Activated T-cell treated with anti-CD3 and anti-CD28 coated beads, Interleukin-2, amount 50 U/mL, for 24 hours (primary cell): ENCODE results near the gene AIF1.

Experiments
- DNase-seq: peaks from one replicate; pipeline ENCODE4 v3.0.0-alpha.2; 2020
- H3K27ac Mint-ChIP-seq: 2 replicates; pipeline ENCODE4 v1.8.0; 2020; ENCODE audit warnings: mild to moderate bottlenecking, mixed read lengths
- H3K27me3 Mint-ChIP-seq: 2 replicates; pipeline ENCODE4 v1.8.0; 2020; ENCODE audit warnings: mixed read lengths
- H3K36me3 Mint-ChIP-seq: 2 replicates; pipeline ENCODE4 v1.8.0; 2020; ENCODE audit warnings: low read depth, mixed read lengths
- H3K4me1 Mint-ChIP-seq: 2 replicates; pipeline ENCODE4 v1.8.0; 2020; ENCODE audit warnings: low read depth, mixed read lengths
- H3K4me3 Mint-ChIP-seq: 2 replicates; pipeline ENCODE4 v1.8.0; 2020; ENCODE audit warnings: mild to moderate bottlenecking, moderate library complexity, mixed read lengths
- H3K9me3 Mint-ChIP-seq: 2 replicates; pipeline ENCODE4 v1.8.0; 2020; ENCODE audit warnings: mixed read lengths

Gene AIF1

DNA sequence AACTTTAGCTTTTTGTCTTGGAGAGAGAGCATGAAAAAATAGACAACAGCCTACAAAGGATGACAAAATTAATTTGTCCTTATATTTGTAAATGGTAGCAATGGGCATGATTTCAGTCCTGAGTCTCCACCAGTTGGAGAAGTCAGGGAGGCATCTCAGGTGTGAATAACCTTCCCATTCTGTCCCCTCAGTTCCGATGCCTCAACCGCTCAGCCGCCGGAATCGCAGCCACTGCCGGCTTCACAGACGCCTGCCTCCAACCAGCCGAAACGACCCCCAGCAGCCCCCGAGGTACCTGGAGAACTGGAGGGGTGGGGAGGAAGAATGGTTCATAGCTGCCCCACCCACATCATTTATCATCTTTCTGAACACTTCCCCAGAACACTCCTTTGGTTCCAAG lies 9.0 kb downstream of the AIF1 start:
- Mint-ChIP-seq H3K36me3 (peaks cover 88% of the 10 kb centered on the region), H3K9me3 (no peaks in the 10 kb centered on the region), H3K27me3 (no peaks in the 10 kb centered on the region), H3K27ac (peak overlapping the region; percentile 73), H3K4me3 (no peak overlapping the region), H3K4me1 (peaks cover 37% of the 10 kb centered on the region)
- no peak for DNase-seq

DNA sequence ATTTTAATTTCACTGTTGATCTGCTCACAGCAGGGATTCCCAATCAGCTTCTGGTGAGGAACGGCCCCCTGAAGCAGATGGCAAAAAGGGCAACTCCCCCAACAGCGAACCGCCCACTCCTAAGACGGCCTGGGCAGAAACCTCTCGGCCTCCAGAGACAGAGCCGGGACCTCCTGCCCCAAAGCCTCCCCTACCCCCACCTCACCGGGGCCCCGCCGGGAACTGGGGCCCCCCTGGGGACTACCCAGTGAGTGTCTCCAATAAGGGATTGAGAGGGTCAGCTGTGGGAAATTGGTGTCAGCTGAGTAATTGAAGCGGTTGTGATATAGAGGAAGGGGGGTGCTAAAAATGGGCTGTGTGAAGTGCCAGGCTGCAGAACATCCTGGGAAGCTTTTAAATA lies 11.9 kb downstream of the AIF1 start:
- Mint-ChIP-seq H3K4me1 (peaks cover 27% of the 10 kb centered on the region), H3K27me3 (no peaks in the 10 kb centered on the region), H3K36me3 (peaks cover 100% of the 10 kb centered on the region), H3K4me3 (no peak overlapping the region), H3K9me3 (no peaks in the 10 kb centered on the region), H3K27ac (peak overlapping the region; percentile 80)
- DNase-seq, result no peak

DNA sequence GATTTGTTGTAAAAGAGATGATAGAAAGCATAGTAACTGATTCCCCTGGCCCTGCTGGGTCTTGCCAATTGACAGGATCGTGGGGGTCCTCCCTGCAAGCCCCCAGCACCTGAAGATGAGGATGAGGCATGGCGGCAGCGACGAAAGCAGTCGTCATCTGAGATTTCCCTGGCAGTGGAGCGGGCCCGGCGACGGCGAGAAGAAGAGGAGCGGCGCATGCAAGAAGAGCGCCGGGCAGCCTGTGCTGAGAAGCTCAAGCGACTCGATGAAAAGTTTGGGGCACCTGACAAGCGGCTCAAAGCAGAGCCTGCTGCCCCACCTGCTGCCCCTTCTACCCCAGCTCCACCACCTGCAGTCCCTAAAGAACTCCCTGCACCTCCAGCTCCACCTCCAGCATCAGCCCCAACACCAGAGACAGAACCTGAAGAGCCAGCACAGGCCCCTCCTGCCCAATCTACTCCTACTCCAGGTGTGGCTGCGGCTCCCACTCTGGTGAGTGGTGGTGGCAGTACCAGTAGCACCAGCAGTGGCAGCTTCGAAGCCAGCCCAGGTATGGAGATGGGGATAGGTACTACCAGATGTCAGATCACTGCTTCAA lies 12.8 kb downstream of the AIF1 start:
- H3K4me3 Mint-ChIP-seq, result no peak overlapping the region
- peak overlapping the region; percentile 9 for H3K27ac Mint-ChIP-seq
- H3K27me3 Mint-ChIP-seq, result no peaks in the 10 kb centered on the region
- H3K9me3 Mint-ChIP-seq, result no peaks in the 10 kb centered on the region
- peaks cover 19% of the 10 kb centered on the region for H3K4me1 Mint-ChIP-seq
- no peak for DNase-seq
- peaks cover 100% of the 10 kb centered on the region for H3K36me3 Mint-ChIP-seq

DNA sequence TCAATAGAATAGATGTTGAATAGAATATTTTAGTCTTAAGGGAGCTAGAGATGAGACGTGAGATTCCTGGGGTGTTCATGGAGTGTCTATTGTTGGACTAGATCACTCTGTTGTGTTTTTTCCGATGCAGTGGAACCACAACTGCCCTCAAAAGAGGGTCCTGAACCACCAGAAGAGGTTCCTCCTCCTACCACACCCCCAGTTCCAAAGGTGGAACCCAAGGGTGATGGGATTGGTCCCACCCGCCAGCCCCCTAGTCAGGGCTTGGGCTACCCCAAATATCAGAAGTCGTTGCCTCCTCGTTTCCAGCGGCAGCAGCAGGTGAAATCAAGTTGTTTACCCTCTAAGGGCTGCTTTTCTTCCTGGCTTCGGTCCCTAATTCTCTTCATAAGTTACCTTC lies 14.0 kb downstream of the AIF1 start:
- Mint-ChIP-seq H3K4me3 (no peak overlapping the region), H3K9me3 (no peaks in the 10 kb centered on the region), H3K36me3 (peaks cover 100% of the 10 kb centered on the region), H3K4me1 (peaks cover 12% of the 10 kb centered on the region), H3K27ac (peak overlapping the region; percentile 41), H3K27me3 (no peaks in the 10 kb centered on the region)
- no peak for DNase-seq

DNA sequence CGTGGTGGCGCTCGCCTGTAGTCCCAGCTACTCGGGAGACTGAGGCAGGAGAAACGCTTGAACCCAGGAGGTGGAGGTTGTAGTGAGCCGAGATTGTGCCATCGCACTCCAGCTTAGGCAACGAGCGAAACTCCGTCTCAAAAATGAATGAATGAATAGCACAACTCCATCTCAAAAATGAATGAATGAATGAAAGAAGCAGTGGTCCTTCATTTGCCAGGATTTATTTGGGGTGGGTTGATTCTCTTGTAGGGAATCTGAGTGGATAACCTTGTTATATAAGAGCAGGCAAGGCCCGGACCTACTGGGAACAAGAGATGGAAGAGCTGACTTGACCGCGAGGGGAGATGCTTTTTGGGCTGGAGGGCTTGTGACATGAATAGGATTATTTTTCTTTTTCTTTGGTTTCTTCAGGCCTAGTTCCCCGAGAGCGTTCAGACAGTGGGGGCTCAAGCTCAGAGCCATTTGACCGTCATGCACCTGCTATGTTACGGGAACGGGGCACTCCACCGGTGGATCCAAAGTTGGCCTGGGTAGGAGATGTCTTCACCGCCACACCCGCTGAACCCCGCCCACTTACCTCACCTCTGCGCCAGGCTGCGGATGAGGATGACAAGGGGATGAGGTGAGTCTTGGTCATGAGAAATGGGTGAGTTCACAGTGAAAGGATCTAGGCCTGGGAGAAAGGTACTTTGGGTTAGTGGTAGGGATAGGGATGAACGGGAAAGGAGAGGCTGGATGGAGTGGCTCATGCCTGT lies 15.3 kb downstream of the AIF1 start:
- Mint-ChIP-seq H3K4me3 (no peak overlapping the region), H3K27me3 (no peaks in the 10 kb centered on the region), H3K4me1 (peaks cover 9% of the 10 kb centered on the region), H3K27ac (peak overlapping the region; percentile 5), H3K9me3 (no peaks in the 10 kb centered on the region), H3K36me3 (peaks cover 100% of the 10 kb centered on the region)
- DNase-seq, result no peak

DNA sequence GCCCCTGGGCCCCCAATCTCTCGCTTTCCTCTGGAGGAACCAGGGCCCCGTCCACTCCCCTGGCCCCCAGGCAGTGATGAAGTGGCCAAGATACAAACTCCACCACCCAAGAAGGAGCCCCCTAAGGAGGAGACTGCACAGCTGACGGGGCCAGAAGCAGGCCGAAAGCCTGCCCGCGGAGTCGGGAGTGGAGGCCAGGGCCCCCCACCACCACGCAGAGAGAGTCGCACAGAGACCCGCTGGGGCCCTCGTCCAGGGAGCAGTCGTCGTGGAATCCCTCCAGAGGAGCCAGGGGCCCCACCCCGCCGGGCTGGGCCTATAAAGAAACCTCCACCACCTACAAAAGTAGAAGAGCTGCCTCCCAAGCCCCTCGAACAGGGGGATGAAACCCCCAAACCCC lies 16.2 kb downstream of the AIF1 start:
- Mint-ChIP-seq H3K36me3 (peaks cover 100% of the 10 kb centered on the region), H3K4me3 (no peak overlapping the region), H3K9me3 (no peaks in the 10 kb centered on the region), H3K4me1 (peaks cover 6% of the 10 kb centered on the region), H3K27me3 (no peaks in the 10 kb centered on the region), H3K27ac (peak overlapping the region; percentile 5)
- DNase-seq, result no peak

DNA sequence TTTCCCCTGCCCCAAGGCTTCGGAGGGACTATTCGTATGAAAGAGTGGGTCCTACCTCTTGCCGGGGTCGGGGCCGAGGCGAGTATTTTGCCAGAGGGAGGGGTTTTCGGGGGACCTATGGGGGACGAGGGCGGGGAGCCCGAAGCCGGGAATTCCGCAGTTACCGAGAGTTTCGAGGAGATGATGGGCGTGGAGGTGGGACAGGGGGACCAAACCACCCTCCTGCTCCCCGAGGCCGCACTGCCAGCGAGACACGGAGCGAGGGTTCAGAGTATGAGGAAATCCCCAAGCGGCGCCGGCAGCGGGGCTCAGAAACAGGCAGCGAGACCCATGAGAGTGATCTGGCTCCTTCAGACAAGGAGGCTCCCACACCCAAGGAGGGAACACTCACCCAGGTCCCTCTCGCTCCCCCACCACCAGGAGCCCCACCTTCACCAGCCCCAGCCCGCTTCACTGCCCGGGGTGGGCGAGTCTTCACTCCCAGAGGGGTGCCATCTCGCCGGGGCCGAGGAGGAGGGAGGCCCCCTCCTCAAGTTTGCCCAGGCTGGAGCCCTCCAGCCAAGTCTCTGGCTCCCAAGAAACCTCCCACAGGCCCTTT lies 16.7 kb downstream of the AIF1 start:
- Mint-ChIP-seq H3K9me3 (no peaks in the 10 kb centered on the region), H3K4me3 (no peak overlapping the region), H3K27me3 (no peaks in the 10 kb centered on the region), H3K36me3 (peaks cover 100% of the 10 kb centered on the region), H3K4me1 (peaks cover 6% of the 10 kb centered on the region), H3K27ac (peak overlapping the region; percentile 33)
- DNase-seq, result no peak

DNA sequence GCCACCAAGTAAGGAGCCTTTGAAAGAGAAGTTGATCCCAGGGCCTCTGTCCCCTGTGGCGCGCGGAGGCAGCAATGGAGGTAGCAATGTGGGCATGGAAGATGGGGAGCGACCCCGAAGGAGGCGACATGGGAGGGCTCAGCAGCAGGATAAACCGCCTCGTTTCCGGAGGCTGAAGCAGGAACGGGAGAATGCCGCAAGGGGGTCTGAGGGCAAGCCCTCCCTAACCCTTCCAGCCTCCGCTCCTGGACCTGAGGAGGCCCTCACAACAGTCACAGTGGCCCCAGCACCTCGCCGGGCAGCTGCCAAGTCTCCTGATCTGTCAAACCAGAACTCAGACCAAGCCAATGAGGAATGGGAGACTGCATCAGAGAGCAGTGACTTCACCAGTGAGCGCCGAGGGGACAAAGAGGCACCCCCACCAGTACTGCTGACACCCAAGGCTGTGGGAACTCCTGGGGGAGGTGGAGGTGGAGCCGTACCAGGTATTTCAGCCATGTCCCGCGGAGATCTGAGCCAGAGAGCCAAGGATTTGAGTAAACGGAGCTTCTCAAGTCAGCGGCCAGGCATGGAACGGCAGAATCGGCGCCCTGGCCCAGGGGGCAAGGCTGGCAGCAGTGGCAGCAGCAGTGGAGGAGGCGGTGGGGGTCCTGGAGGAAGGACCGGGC lies 17.4 kb downstream of the AIF1 start:
- peaks cover 100% of the 10 kb centered on the region for H3K36me3 Mint-ChIP-seq
- no peaks in the 10 kb centered on the region for H3K27me3 Mint-ChIP-seq
- no peak overlapping the region for H3K4me3 Mint-ChIP-seq
- no peaks in the 10 kb centered on the region for H3K9me3 Mint-ChIP-seq
- peaks cover 6% of the 10 kb centered on the region for H3K4me1 Mint-ChIP-seq
- DNase-seq, result no peak
- H3K27ac Mint-ChIP-seq, result peak overlapping the region; percentile 84

DNA sequence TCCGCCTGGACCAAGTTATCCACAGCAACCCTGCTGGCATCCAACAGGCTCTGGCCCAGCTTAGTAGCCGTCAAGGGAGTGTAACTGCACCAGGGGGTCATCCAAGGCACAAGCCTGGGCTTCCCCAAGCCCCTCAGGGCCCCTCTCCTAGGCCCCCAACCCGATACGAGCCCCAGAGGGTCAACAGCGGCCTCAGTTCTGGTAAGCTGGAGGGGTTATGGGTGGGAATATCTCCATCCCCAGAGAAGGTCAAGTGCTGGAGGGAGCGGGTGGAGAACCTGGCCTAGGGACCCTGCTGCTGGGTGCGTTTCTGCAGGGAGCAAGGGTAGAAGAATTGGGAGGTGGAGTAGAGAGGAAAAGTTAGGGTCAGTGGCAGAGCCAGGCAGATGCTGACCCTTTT lies 18.4 kb downstream of the AIF1 start:
- H3K4me3 Mint-ChIP-seq, result no peak overlapping the region
- no peaks in the 10 kb centered on the region for H3K27me3 Mint-ChIP-seq
- peaks cover 99% of the 10 kb centered on the region for H3K36me3 Mint-ChIP-seq
- peaks cover 3% of the 10 kb centered on the region for H3K4me1 Mint-ChIP-seq
- H3K9me3 Mint-ChIP-seq, result no peaks in the 10 kb centered on the region
- H3K27ac Mint-ChIP-seq, result peak overlapping the region; percentile 84
- DNase-seq, result no peak

DNA sequence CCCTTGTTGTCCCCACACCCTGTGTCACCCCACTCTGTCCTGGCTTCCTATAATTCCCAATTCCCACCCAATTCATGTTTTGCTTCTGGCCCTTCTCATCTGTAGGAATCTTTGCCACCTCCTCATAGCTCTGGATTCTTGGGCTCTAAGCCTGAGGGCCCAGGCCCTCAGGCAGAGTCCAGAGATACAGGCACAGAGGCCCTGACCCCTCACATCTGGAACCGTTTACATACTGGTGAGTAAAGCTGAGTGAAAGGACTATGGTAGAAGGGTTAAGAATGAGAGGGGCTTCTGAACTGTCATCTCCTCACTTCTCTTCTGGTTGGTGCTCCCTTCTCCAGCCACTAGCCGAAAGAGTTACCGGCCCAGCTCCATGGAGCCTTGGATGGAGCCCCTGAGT lies 19.1 kb downstream of the AIF1 start:
- Mint-ChIP-seq H3K4me3 (no peak overlapping the region), H3K9me3 (no peaks in the 10 kb centered on the region), H3K36me3 (peaks cover 99% of the 10 kb centered on the region), H3K27me3 (no peaks in the 10 kb centered on the region), H3K27ac (peak overlapping the region; percentile 84), H3K4me1 (peaks cover 6% of the 10 kb centered on the region)
- no peak for DNase-seq

DNA sequence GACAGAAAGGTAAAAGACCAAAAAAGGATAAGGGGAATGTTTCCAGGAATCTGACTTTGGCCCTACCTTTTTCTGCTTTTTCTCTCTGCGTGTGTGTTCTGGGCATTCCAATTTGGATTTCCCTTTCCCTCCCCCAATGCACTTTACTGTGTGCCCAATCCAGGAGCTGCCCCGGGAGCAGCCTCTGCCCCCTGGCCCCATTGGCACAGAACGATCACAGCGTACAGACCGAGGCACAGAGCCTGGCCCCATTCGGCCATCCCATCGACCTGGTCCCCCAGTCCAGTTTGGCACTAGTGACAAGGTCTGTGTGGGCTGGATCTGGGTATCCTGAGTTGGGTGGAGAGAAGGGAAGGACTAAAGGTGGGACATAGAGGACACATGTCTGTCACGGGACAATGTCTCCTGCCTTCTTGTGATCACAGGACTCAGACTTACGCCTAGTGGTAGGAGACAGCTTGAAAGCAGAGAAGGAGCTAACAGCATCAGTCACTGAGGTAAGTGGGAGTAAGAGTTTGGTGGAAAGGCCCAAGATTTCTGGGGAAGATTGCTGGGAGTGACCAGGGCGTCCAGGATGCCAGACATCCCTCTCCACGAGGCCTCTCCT lies 20.0 kb downstream of the AIF1 start:
- Mint-ChIP-seq H3K4me3 (no peak overlapping the region), H3K27ac (peak overlapping the region; percentile 72), H3K4me1 (peaks cover 14% of the 10 kb centered on the region), H3K27me3 (no peaks in the 10 kb centered on the region), H3K9me3 (no peaks in the 10 kb centered on the region), H3K36me3 (peaks cover 99% of the 10 kb centered on the region)
- DNase-seq, result no peak

DNA sequence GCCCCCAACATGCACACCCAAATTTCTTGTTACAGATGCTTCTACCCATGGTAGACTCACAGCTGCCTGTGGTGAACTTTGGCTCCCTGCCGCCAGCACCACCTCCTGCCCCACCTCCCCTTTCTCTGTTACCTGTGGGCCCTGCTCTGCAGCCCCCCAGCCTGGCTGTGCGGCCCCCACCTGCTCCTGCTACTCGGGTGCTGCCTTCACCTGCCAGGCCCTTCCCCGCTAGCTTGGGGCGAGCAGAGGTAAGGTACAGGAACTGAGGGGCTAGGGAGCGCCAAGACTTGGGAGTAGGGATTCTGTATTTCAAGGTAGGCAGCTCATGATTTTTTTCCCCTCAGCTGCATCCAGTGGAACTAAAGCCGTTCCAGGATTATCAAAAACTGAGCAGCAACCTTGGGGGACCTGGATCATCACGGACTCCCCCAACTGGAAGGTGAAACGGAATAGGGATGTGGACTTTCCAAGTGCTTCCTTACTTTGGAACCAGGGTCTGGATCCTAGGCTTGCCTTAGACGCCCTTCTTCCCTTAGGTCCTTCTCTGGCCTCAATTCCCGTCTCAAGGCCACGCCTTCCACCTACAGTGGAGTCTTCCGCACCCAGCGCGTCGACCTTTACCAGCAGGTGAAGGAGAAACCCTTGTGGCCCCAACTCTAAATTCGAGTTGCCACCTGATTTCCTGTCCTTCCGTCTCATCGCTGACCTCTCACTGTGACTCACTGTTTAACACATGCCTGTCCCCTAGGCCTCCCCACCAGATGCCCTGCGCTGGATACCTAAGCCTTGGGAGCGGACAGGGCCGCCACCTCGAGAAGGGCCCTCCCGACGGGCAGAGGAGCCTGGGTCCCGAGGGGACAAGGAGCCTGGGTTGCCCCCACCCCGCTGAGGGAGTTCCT lies 21.9 kb downstream of the AIF1 start:
- peaks cover 14% of the 10 kb centered on the region for H3K4me1 Mint-ChIP-seq
- H3K27ac Mint-ChIP-seq, result peak overlapping the region; percentile 65
- no peaks in the 10 kb centered on the region for H3K9me3 Mint-ChIP-seq
- no peak overlapping the region for H3K4me3 Mint-ChIP-seq
- H3K36me3 Mint-ChIP-seq, result peaks cover 99% of the 10 kb centered on the region
- H3K27me3 Mint-ChIP-seq, result no peaks in the 10 kb centered on the region
- DNase-seq, result no peak

DNA sequence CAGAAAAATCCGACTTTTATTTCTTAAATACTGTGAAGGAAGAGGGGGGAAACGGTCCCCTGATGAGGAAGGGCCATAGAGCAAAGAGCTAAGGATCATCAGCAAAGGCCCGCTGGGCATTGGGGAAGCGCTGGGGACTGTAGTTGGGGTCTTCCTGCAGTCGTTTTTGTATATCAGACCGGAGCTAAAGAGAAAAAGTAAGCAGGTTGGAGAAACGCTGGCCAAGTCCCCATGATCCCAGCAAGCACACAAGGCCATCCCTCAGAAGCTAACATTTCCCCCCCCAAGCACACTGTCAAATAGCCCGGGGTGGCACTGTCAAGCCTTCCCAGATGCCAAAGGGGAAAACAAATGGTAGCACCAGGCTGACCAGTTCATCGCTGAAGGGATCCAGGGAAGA lies 24.0 kb downstream of the AIF1 start:
- Mint-ChIP-seq H3K27me3 (no peaks in the 10 kb centered on the region), H3K4me3 (no peak overlapping the region), H3K4me1 (peaks cover 12% of the 10 kb centered on the region), H3K9me3 (no peaks in the 10 kb centered on the region), H3K27ac (peak overlapping the region; percentile 88), H3K36me3 (peaks cover 96% of the 10 kb centered on the region)
- DNase-seq, result no peak

DNA sequence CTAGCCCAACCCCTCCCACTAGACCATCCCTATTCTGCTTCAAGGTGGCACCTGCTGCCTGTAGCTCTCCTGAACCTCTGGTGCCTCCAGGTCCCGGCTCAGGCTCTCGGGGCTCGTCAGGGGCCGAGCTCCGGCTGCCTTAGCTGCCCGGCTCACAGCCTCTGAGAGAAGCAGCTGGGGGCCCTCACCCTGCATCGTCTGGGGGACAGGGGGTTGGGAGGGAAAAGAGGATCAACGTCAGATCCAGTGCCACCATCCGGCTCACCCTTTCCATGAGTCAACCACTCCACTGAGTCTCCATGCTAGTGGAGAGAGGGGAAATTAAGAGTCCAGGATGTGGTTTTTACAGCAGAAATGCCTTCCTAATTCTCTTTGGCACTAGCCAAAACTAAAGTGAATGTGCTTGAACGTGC lies 24.4 kb downstream of the AIF1 start:
- peak overlapping the region; percentile 88 for H3K27ac Mint-ChIP-seq
- no peak overlapping the region for H3K4me3 Mint-ChIP-seq
- DNase-seq, result no peak
- peaks cover 12% of the 10 kb centered on the region for H3K4me1 Mint-ChIP-seq
- H3K9me3 Mint-ChIP-seq, result no peaks in the 10 kb centered on the region
- peaks cover 96% of the 10 kb centered on the region for H3K36me3 Mint-ChIP-seq
- no peaks in the 10 kb centered on the region for H3K27me3 Mint-ChIP-seq
